PC-9 (cell line): ENCODE measurements around the gene ARHGAP6. TPM values are rescaled to one million over a fixed set of nuclear protein-coding genes. Genes with fewer than 3 reads are reported as not detected.

Experiments
- BruUV-seq: library from RNA; stranded (reverse); fragments of 400-500 nt; replicated peaks from 2 replicates; lab custom pipeline; 2021; lab: Mats Ljungman, UMichigan
- CTCF ChIA-PET: fragments of 300-600 bp; sonication (Branson Sonifier 250); formaldehyde crosslinking; loops from one replicate; lab custom pipeline; 2022; ENCODE audit warnings: antibody characterized with exemption; lab: Charles Lee
- POLR2A ChIA-PET: fragments of 300-600 bp; sonication (Branson Sonifier 250); formaldehyde crosslinking; loops from one replicate; lab custom pipeline; 2022; ENCODE audit warnings: antibody characterized with exemption; ENCODE audit not compliant: unreplicated experiment; lab: Charles Lee
- DNase-seq, 2 experiments: peaks; one replicate each; pipeline versions ENCODE4 v3.0.0 to v3.0.0-alpha.2; 2015 to 2022; ENCODE audit warnings: mixed read lengths in 1 of 2
- H2AFZ ChIP-seq: fragments of 200-600 bp; sonication (generic); 2 replicates; pipeline ENCODE4 v1.8.1; 2017; ENCODE audit warnings: antibody characterized with exemption
- H3F3A ChIP-seq: fragments of 200-600 bp; sonication (generic); 2 replicates; pipeline ENCODE4 v1.8.1; 2017; ENCODE audit warnings: antibody characterized with exemption, mild to moderate bottlenecking, low read depth; ENCODE audit not compliant: insufficient read depth
- H3K27ac ChIP-seq: fragments of 200-600 bp; sonication (generic); 2 replicates; pipeline ENCODE4 v1.6.1; 2016; ENCODE audit warnings: mixed run types
- H3K27me3 ChIP-seq: fragments of 200-600 bp; sonication (generic); 2 replicates; pipeline ENCODE4 v1.6.1; 2016; ENCODE audit warnings: low read depth, mixed run types; ENCODE audit not compliant: insufficient read depth
- H3K36me3 ChIP-seq: fragments of 200-600 bp; sonication (generic); 2 replicates; pipeline ENCODE4 v1.6.1; 2016; ENCODE audit warnings: low read depth, mixed run types
- H3K4me1 ChIP-seq: fragments of 200-600 bp; sonication (generic); replicated peaks from 2 replicates; pipeline ENCODE4 v1.6.1; 2016; ENCODE audit warnings: mixed run types; ENCODE audit not compliant: insufficient read depth
- H3K4me2 ChIP-seq: fragments of 200-600 bp; sonication (generic); 2 replicates; pipeline ENCODE4 v1.6.1; 2017; ENCODE audit warnings: mixed run types
- H3K4me3 ChIP-seq: fragments of 200-600 bp; sonication (generic); 2 replicates; pipeline ENCODE4 v1.6.1; 2016; ENCODE audit warnings: mixed run types
- H3K79me2 ChIP-seq: fragments of 200-600 bp; sonication (generic); 2 replicates; pipeline ENCODE4 v1.6.1; 2017; ENCODE audit warnings: low read depth, mixed run types
- H3K9me2 ChIP-seq: fragments of 200-600 bp; sonication (generic); 2 replicates; pipeline ENCODE4 v1.8.1; 2017; ENCODE audit warnings: mild to moderate bottlenecking; ENCODE audit not compliant: insufficient read depth
- H3K9me3 ChIP-seq: fragments of 200-600 bp; sonication (generic); 2 replicates; pipeline ENCODE4 v1.8.1; 2016; ENCODE audit warnings: low read depth; ENCODE audit not compliant: insufficient read depth
- H4K20me1 ChIP-seq: fragments of 200-600 bp; sonication (generic); 2 replicates; pipeline ENCODE4 v1.8.1; 2017; ENCODE audit not compliant: insufficient read depth
- EZH2 ChIP-seq: fragments of 200-600 bp; sonication (generic); IDR thresholded peaks from 2 replicates; pipeline ENCODE4 v1.8.0; 2017; ENCODE audit warnings: antibody characterized with exemption, low read depth
- intact Hi-C: fragments of 100-400 bp; cut with micrococcal nuclease; formaldehyde crosslinking; loops from one replicate; pipeline ENCODE4 v1.10.0; 2022; ENCODE audit not compliant: unreplicated experiment
- total RNA-seq: library from RNA; stranded (reverse); gene quantifications from 2 replicates; pipeline ENCODE4 v1.2.3, GENCODE V29; 2021
- TF ChIP-seq, protein P1 (sequence below): fragments of 200-600 bp; sonication (generic); conservative IDR thresholded peaks from 2 replicates; pipeline ENCODE4 v1.6.1; 2017; ENCODE audit warnings: mixed run types, antibody characterized with exemption, mild to moderate bottlenecking, moderate library complexity

Gene ARHGAP6
- total RNA-seq, 1 experiment from 2014 or later, result not detected

DNA sequence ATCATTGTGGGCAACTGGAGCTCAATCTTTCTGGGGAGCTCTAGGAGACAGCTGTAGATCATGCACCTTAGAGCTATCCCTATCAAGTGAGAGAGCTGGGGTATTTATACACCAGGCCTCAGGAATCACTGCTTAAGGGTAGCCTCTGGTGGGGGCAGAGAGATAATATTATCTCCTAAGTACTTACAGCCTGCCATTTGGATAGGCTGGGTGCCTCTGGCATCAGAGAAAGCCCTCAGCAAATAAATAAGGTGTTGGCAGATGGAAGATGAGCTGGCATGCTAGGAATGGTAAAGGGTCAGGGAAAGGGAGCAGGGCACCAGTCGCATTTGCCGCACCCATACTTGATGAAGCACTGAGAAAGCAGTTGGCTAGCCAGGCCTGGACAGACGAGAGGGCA, 478.7 kb downstream of the ARHGAP6 start:
- Histone ChIP-seq H3K27me3 (no peaks in the 10 kb centered on the region), H3K4me1 (no peaks in the 10 kb centered on the region), H3K9me3 (no peaks in the 10 kb centered on the region), H3K36me3 (no peaks in the 10 kb centered on the region), H2AFZ (no peak overlapping the region), H4K20me1 (no peaks in the 10 kb centered on the region), H3K9me2 (no peaks in the 10 kb centered on the region), H3K4me3 (no peak overlapping the region), H3K79me2 (no peaks in the 10 kb centered on the region), H3F3A (no peaks in the 10 kb centered on the region), H3K27ac (no peak overlapping the region), H3K4me2 (no peak overlapping the region)
- intact Hi-C loops, result no loop called here
- ChIA-PET POLR2A (no interaction called here), CTCF (no interaction called here)
- no peak for DNase-seq
- no TSS peak for BruUV-seq
- no peak for TF ChIP-seq EZH2
- TF ChIP-seq, protein P1, sequence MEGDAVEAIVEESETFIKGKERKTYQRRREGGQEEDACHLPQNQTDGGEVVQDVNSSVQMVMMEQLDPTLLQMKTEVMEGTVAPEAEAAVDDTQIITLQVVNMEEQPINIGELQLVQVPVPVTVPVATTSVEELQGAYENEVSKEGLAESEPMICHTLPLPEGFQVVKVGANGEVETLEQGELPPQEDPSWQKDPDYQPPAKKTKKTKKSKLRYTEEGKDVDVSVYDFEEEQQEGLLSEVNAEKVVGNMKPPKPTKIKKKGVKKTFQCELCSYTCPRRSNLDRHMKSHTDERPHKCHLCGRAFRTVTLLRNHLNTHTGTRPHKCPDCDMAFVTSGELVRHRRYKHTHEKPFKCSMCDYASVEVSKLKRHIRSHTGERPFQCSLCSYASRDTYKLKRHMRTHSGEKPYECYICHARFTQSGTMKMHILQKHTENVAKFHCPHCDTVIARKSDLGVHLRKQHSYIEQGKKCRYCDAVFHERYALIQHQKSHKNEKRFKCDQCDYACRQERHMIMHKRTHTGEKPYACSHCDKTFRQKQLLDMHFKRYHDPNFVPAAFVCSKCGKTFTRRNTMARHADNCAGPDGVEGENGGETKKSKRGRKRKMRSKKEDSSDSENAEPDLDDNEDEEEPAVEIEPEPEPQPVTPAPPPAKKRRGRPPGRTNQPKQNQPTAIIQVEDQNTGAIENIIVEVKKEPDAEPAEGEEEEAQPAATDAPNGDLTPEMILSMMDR, result no peak

DNA sequence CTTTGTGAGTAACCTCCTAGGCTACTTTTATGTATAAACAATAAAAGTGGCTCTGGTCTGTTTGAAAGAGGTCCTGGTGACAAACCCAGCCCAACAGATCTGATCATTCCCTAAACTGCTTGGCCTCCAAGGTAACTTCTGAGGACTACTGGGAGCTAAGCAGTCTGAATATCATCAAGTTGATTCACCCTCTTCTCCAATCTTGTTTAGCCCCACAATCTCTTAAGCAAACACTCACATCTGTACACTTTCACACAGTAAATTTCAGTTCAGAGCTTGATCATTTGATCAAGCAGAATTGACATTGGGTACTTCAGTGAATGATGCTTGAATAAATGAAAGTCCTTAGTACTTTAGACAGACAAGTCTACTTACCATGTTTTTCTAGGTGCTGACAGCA, 479.9 kb downstream of the ARHGAP6 start:
- BruUV-seq, result no TSS peak
- no peaks in the 10 kb centered on the region for H3K4me1 ChIP-seq

DNA sequence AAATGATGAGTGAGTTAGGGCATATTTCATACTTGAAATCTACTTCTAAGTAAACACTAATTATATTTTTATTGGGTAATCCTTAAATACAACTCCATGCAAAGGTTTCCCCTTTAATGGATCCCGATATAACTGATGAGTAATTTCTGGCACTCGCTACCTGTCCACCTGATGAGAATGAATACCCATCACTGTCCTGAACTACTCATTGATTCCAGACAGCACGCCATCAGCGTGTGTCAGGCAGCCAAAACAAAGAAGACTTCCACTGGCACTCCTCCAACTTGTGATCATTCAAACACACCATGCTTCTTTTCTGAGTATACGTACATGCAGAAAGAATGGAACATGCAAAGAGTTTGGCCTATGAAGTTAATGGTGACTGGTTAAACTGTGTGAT, 485.1 kb downstream of the ARHGAP6 start:
- Histone ChIP-seq H3K27me3 (0 out of 2 replicates have a peak, but pooled peaks cover 2% of the 10 kb centered on the region), H3K79me2 (no peaks in the 10 kb centered on the region), H3K9me3 (no peaks in the 10 kb centered on the region), H3K4me1 (no peaks in the 10 kb centered on the region), H3K9me2 (no peaks in the 10 kb centered on the region), H3K4me2 (no peak overlapping the region), H2AFZ (no peak overlapping the region), H3K4me3 (no peak overlapping the region), H3K36me3 (no peaks in the 10 kb centered on the region), H4K20me1 (no peaks in the 10 kb centered on the region), H3F3A (no peaks in the 10 kb centered on the region), H3K27ac (no peak overlapping the region)
- ChIA-PET CTCF (no interaction called here), POLR2A (interaction anchor here (0.6 kb wide), 1 partner anchor 878 kb away, joined by 4 read pairs; no protein-coding TSS in a partner anchor)
- no peak for DNase-seq
- TF ChIP-seq EZH2, result no peak
- TF ChIP-seq, protein P1, result no peak
- intact Hi-C loops, result no loop called here
- no TSS peak for BruUV-seq

More for the DNA sequence above, 479.9 kb downstream of the ARHGAP6 start:
- H3K9me3 ChIP-seq, result no peaks in the 10 kb centered on the region
- no peak overlapping the region for H3K4me3 ChIP-seq
- no peaks in the 10 kb centered on the region for H3K79me2 ChIP-seq
- POLR2A ChIA-PET, result no interaction called here
- H4K20me1 ChIP-seq, result no peaks in the 10 kb centered on the region
- no peak overlapping the region for H3K27ac ChIP-seq
- H3K4me2 ChIP-seq, result no peak overlapping the region
- H3F3A ChIP-seq, result no peaks in the 10 kb centered on the region
- no peak for DNase-seq
- CTCF ChIA-PET, result no interaction called here
- no peak for TF ChIP-seq EZH2
- TF ChIP-seq, protein P1, result no peak
- no peaks in the 10 kb centered on the region for H3K27me3 ChIP-seq
- intact Hi-C loops, result no loop called here
- no peaks in the 10 kb centered on the region for H3K36me3 ChIP-seq
- H3K9me2 ChIP-seq, result no peaks in the 10 kb centered on the region
- H2AFZ ChIP-seq, result no peak overlapping the region
